Stimulated activated naive B cell treated with anti-CD40 and anti-IgM and Interleukin-4, amounts not matched to agents 10 μg/mL and 1 μg/mL and 100 μg/mL, for 72 hours (primary cell): ENCODE measurements around the gene POLD4.

Experiments used
- ATAC-seq, 2 donors: fragments of 150-1000 bp; cut with Tn5 transposase; replicated peaks; 2 replicates each; pipeline ENCODE4 v1.10.0; 2021; ENCODE audit warnings: moderate library complexity in 1 of 2
- DNase-seq: peaks from one replicate; pipeline ENCODE4 v3.0.0; 2021
- H3K27ac Mint-ChIP-seq: one replicate; pipeline ENCODE4 v1.8.0; 2022; ENCODE audit warnings: mild to moderate bottlenecking, mixed read lengths
- H3K27me3 Mint-ChIP-seq, 2 donors: one replicate each; pipeline ENCODE4 v1.8.0; 2022; ENCODE audit warnings: mixed read lengths in 2 of 2
- H3K36me3 Mint-ChIP-seq, 2 donors: one replicate each; pipeline ENCODE4 v1.8.0; 2022; ENCODE audit warnings: mixed read lengths in 2 of 2, mild to moderate bottlenecking in 1 of 2
- H3K4me1 Mint-ChIP-seq, 2 donors: one replicate each; pipeline ENCODE4 v1.8.0; 2022; ENCODE audit warnings: mixed read lengths in 2 of 2, mild to moderate bottlenecking in 1 of 2
- H3K4me3 Mint-ChIP-seq, 2 donors: one replicate each; pipeline ENCODE4 v1.8.0; 2022; ENCODE audit warnings: mild to moderate bottlenecking in 2 of 2, mixed read lengths in 2 of 2, moderate library complexity in 1 of 2
- H3K9me3 Mint-ChIP-seq, 2 donors: one replicate each; pipeline ENCODE4 v1.8.0; 2022; ENCODE audit warnings: mixed read lengths in 2 of 2, mild to moderate bottlenecking in 1 of 2

Gene POLD4

GRCh38 chr11:67395555-67396258 is 42.4 kb upstream of the POLD4 start:
- ATAC-seq, result no peak
- Mint-ChIP-seq H3K4me3 (no peak overlapping the region), H3K4me1 (peaks cover 34 to 64% of the 10 kb centered on the region in 2 donors), H3K27ac (peak overlapping the region; percentile 79), H3K9me3 (no peaks in the 10 kb centered on the region), H3K27me3 (no peaks in the 10 kb centered on the region), H3K36me3 (peaks cover 33 to 34% of the 10 kb centered on the region in 2 donors)
- no peak for DNase-seq

GRCh38 chr11:67393990-67394389 is 40.6 kb upstream of the POLD4 start:
- ATAC-seq (no peak), DNase-seq (no peak)
- H3K4me3 Mint-ChIP-seq, result peak overlapping the region; percentile 18 to 32
- H3K9me3 Mint-ChIP-seq, result no peaks in the 10 kb centered on the region
- peaks cover 37 to 68% of the 10 kb centered on the region in 2 donors for H3K4me1 Mint-ChIP-seq
- H3K36me3 Mint-ChIP-seq, result peaks cover 25 to 26% of the 10 kb centered on the region in 2 donors
- H3K27ac Mint-ChIP-seq, result no peak overlapping the region
- no peaks in the 10 kb centered on the region for H3K27me3 Mint-ChIP-seq

GRCh38 chr11:67393437-67393836 is 40.1 kb upstream of the POLD4 start:
- H3K36me3 Mint-ChIP-seq, result peaks cover 25% of the 10 kb centered on the region in 2 donors
- no peaks in the 10 kb centered on the region for H3K27me3 Mint-ChIP-seq
- peaks cover 40 to 67% of the 10 kb centered on the region in 2 donors for H3K4me1 Mint-ChIP-seq
- ATAC-seq (no peak), DNase-seq (no peak)
- H3K27ac Mint-ChIP-seq, result no peak overlapping the region
- no peaks in the 10 kb centered on the region for H3K9me3 Mint-ChIP-seq
- peak overlapping the region; percentile 18 to 32 for H3K4me3 Mint-ChIP-seq

GRCh38 chr11:67392183-67392715 is 38.9 kb upstream of the POLD4 start:
- peaks cover 34 to 60% of the 10 kb centered on the region in 2 donors for H3K4me1 Mint-ChIP-seq
- no peak for DNase-seq
- H3K27me3 Mint-ChIP-seq, result no peaks in the 10 kb centered on the region
- H3K27ac Mint-ChIP-seq, result peak overlapping the region; percentile 92
- peaks cover 15 to 19% of the 10 kb centered on the region in 2 donors for H3K36me3 Mint-ChIP-seq
- H3K4me3 Mint-ChIP-seq, result peak overlapping the region; percentile 94 to 96
- ATAC-seq, result peak; percentile 6 to 9
- H3K9me3 Mint-ChIP-seq, result no peaks in the 10 kb centered on the region

- Mint-ChIP-seq H3K4me3 (peak within 1 kb of the TSS; percentile 94 to 96), H3K27me3 (no peaks in the 10 kb centered on the region), H3K36me3 (peaks cover 11 to 13% of the 10 kb centered on the region in 2 donors), H3K27ac (peak within 1 kb of the TSS; percentile 92), H3K9me3 (no peaks in the 10 kb centered on the region), H3K4me1 (peaks cover 31 to 59% of the 10 kb centered on the region in 2 donors)
- DNase-seq (peak; percentile 89), ATAC-seq (peak; percentile 73 to 82)
These were observed 38.2 kb upstream of the POLD4 start, which contains the start of gene RAD9A for GRCh38 chr11:67391304-67392182. RAD9A (plus strand) TSS chr11:67391986; CDS start chr11:67392045, 59 bp downstream.

- DNase-seq (no peak), ATAC-seq (no peak)
- peak overlapping the region; percentile 94 to 96 for H3K4me3 Mint-ChIP-seq
- no peaks in the 10 kb centered on the region for H3K27me3 Mint-ChIP-seq
- no peaks in the 10 kb centered on the region for H3K9me3 Mint-ChIP-seq
- peaks cover 28 to 53% of the 10 kb centered on the region in 2 donors for H3K4me1 Mint-ChIP-seq
- H3K36me3 Mint-ChIP-seq, result peaks cover 8 to 11% of the 10 kb centered on the region in 2 donors
- H3K27ac Mint-ChIP-seq, result peak overlapping the region; percentile 92
These were observed 37.6 kb upstream of the POLD4 start for GRCh38 chr11:67390947-67391303.

- Mint-ChIP-seq H3K36me3 (peaks cover 7 to 8% of the 10 kb centered on the region in 2 donors), H3K4me1 (peaks cover 28 to 52% of the 10 kb centered on the region in 2 donors), H3K9me3 (no peaks in the 10 kb centered on the region), H3K27ac (peak overlapping the region; percentile 53), H3K27me3 (no peaks in the 10 kb centered on the region), H3K4me3 (peak overlapping the region; percentile 33 to 69)
- peak; percentile 37 to 48 for ATAC-seq
- DNase-seq, result no peak
These were observed 36.1 kb upstream of the POLD4 start for GRCh38 chr11:67389477-67389876.

- Mint-ChIP-seq H3K4me3 (no peak overlapping the region), H3K9me3 (no peaks in the 10 kb centered on the region), H3K27ac (no peak overlapping the region), H3K4me1 (peaks cover 19 to 41% of the 10 kb centered on the region in 2 donors), H3K36me3 (peaks cover 1 to 3% of the 10 kb centered on the region in 2 donors), H3K27me3 (no peaks in the 10 kb centered on the region)
- no peak for DNase-seq
- ATAC-seq, result no peak
These were observed 34.2 kb upstream of the POLD4 start for GRCh38 chr11:67387518-67387917.

GRCh38 chr11:67387069-67387468 is 33.7 kb upstream of the POLD4 start:
- peaks cover 1 to 3% of the 10 kb centered on the region in 2 donors for H3K36me3 Mint-ChIP-seq
- H3K4me1 Mint-ChIP-seq, result peaks cover 21 to 41% of the 10 kb centered on the region in 2 donors
- DNase-seq (no peak), ATAC-seq (no peak)
- no peaks in the 10 kb centered on the region for H3K27me3 Mint-ChIP-seq
- H3K27ac Mint-ChIP-seq, result no peak overlapping the region
- H3K9me3 Mint-ChIP-seq, result no peaks in the 10 kb centered on the region
- no peak overlapping the region for H3K4me3 Mint-ChIP-seq

- Mint-ChIP-seq H3K27ac (no peak overlapping the region), H3K27me3 (no peaks in the 10 kb centered on the region), H3K4me1 (peaks cover 24 to 45% of the 10 kb centered on the region in 2 donors), H3K4me3 (no peak overlapping the region), H3K9me3 (no peaks in the 10 kb centered on the region), H3K36me3 (peaks cover 0 to 3% of the 10 kb centered on the region in 2 donors)
- ATAC-seq (no peak), DNase-seq (no peak)
These were observed 31.6 kb upstream of the POLD4 start for GRCh38 chr11:67384851-67385366.

GRCh38 chr11:67382276-67383136 is 29.2 kb upstream of the POLD4 start:
- ATAC-seq (peak; percentile 77 to 83), DNase-seq (peak; percentile 82)
- peak overlapping the region; percentile 7 to 68 for H3K4me3 Mint-ChIP-seq
- H3K36me3 Mint-ChIP-seq, result no peaks in the 10 kb centered on the region
- peak overlapping the region; percentile 94 for H3K27ac Mint-ChIP-seq
- no peaks in the 10 kb centered on the region for H3K27me3 Mint-ChIP-seq
- peaks cover 27 to 50% of the 10 kb centered on the region in 2 donors for H3K4me1 Mint-ChIP-seq
- H3K9me3 Mint-ChIP-seq, result no peaks in the 10 kb centered on the region

GRCh38 chr11:67381244-67381972 is 28.1 kb upstream of the POLD4 start:
- DNase-seq (no peak), ATAC-seq (peak; percentile 76 to 78)
- peaks cover 31 to 47% of the 10 kb centered on the region in 2 donors for H3K4me1 Mint-ChIP-seq
- H3K4me3 Mint-ChIP-seq, result peak overlapping the region; percentile 34 to 42
- peak overlapping the region; percentile 97 for H3K27ac Mint-ChIP-seq
- no peaks in the 10 kb centered on the region for H3K9me3 Mint-ChIP-seq
- H3K36me3 Mint-ChIP-seq, result no peaks in the 10 kb centered on the region
- no peaks in the 10 kb centered on the region for H3K27me3 Mint-ChIP-seq
